Measurements from ENCODE around the gene SMPD3. TPM values are rescaled to one million over a fixed set of nuclear protein-coding genes. Genes with fewer than 3 reads are reported as not detected.

Gene SMPD3
- total and polyA plus RNA-seq, 7 donors, result 0.49 to 29.7 (median 2.8) TPM

- 96 to 98% methylated on average over 7 of the region's 7 CpGs for WGBS, 2 donors
- intact Hi-C loops (cut with DNase I), result no loop called here
- Histone ChIP-seq H3K4me3 (no peak overlapping the region), H3K36me3 (no peaks in the 10 kb centered on the region), H3K9me3 (no peaks in the 10 kb centered on the region), H3K4me1 (no peaks in the 10 kb centered on the region), H3K27ac (no peak overlapping the region), H3K27me3 (no peaks in the 10 kb centered on the region)
- DNase-seq, result no peak
- TF ChIP-seq EP300 (IDR thresholded peaks at IDR 0.05) (no peak), CTCF (IDR thresholded peaks at IDR 0.05) (no peak), POLR2A (IDR thresholded peaks at IDR 0.05) (no peak), POLR2AphosphoS5 (IDR thresholded peaks at IDR 0.05) (no peak)
These were observed 71.1 kb downstream of the SMPD3 start for GRCh38 chr16:68377221-68377620.

GRCh38 chr16:68376590-68376989, 71.7 kb downstream of the SMPD3 start:
- intact Hi-C loops (cut with DNase I), result no loop called here
- DNase-seq, result no peak
- Histone ChIP-seq H3K4me3 (no peak overlapping the region), H3K4me1 (no peaks in the 10 kb centered on the region), H3K27ac (no peak overlapping the region), H3K36me3 (no peaks in the 10 kb centered on the region), H3K9me3 (no peaks in the 10 kb centered on the region), H3K27me3 (no peaks in the 10 kb centered on the region)
- no peak for TF ChIP-seq POLR2A (IDR thresholded peaks at IDR 0.05)
- TF ChIP-seq POLR2AphosphoS5 (IDR thresholded peaks at IDR 0.05), result no peak
- TF ChIP-seq CTCF (IDR thresholded peaks at IDR 0.05), result no peak
- no peak for TF ChIP-seq EP300 (IDR thresholded peaks at IDR 0.05)
- 92 to 93% methylated on average over 6 of the region's 6 CpGs for WGBS, 2 donors

GRCh38 chr16:68375801-68376536, 72.3 kb downstream of the SMPD3 start:
- DNase-seq, result no peak
- intact Hi-C loops (cut with DNase I), result no loop called here

GRCh38 chr16:68374961-68375660, 73.2 kb downstream of the SMPD3 start:
- intact Hi-C loops (cut with DNase I), result no loop called here
- Histone ChIP-seq H3K4me1 (no peaks in the 10 kb centered on the region), H3K27me3 (no peaks in the 10 kb centered on the region), H3K27ac (no peak overlapping the region), H3K36me3 (no peaks in the 10 kb centered on the region), H3K9me3 (no peaks in the 10 kb centered on the region), H3K4me3 (no peak overlapping the region)
- WGBS, 2 donors, result 90 to 92% methylated on average over 9 of the region's 9 CpGs
- TF ChIP-seq POLR2AphosphoS5 (IDR thresholded peaks at IDR 0.05) (no peak), CTCF (IDR thresholded peaks at IDR 0.05) (no peak)
- DNase-seq, result no peak

More at GRCh38 chr16:68375801-68376536, 72.3 kb downstream of the SMPD3 start:
- Histone ChIP-seq H3K4me1 (no peaks in the 10 kb centered on the region), H3K36me3 (no peaks in the 10 kb centered on the region), H3K4me3 (no peak overlapping the region), H3K27ac (no peak overlapping the region), H3K9me3 (no peaks in the 10 kb centered on the region), H3K27me3 (no peaks in the 10 kb centered on the region)
- TF ChIP-seq CTCF (IDR thresholded peaks at IDR 0.05), result no peak
- TF ChIP-seq POLR2A (IDR thresholded peaks at IDR 0.05), result no peak
- TF ChIP-seq EP300 (IDR thresholded peaks at IDR 0.05), result no peak
- WGBS, 2 donors, result 96 to 97% methylated on average over 11 of the region's 11 CpGs

Data from sigmoid colon (tissue), 7 donors.